Amygdala (tissue), 56 donors: ENCODE data around the gene CD6.
A peak's percentile ranks its signal among the peaks of the same experiment; 100 is the strongest.

ENCODE experiments used
- DNase-seq, 56 donors: peaks; one replicate each; lab custom pipeline; 2025; lab: John Stamatoyannopoulos, UW

CD6 gene, protein sequence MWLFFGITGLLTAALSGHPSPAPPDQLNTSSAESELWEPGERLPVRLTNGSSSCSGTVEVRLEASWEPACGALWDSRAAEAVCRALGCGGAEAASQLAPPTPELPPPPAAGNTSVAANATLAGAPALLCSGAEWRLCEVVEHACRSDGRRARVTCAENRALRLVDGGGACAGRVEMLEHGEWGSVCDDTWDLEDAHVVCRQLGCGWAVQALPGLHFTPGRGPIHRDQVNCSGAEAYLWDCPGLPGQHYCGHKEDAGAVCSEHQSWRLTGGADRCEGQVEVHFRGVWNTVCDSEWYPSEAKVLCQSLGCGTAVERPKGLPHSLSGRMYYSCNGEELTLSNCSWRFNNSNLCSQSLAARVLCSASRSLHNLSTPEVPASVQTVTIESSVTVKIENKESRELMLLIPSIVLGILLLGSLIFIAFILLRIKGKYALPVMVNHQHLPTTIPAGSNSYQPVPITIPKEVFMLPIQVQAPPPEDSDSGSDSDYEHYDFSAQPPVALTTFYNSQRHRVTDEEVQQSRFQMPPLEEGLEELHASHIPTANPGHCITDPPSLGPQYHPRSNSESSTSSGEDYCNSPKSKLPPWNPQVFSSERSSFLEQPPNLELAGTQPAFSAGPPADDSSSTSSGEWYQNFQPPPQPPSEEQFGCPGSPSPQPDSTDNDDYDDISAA

DNA sequence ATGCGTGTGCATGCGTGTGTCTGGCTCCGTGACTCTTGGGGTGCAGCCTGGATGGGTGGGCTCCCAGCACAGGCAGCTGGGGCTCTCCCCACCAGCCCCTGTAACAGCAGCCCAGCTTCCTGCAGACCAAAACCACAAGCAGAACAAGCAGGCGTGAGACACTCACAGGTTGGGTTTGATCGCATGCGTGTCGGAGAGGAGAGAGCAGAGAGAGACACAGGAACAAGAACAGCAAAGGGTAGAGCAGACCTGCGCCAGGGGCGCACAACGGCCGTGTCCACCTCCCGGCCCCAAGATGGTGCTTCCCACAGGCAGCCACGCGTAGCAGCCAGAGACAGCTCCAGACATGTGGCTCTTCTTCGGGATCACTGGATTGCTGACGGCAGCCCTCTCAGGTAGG lies at the start of gene CD6:
Gene CD6 (plus strand): TSS at position 161 of the 400 bp plus-strand sequence. CDS start 186 bp downstream, at position 347.
- DNase-seq, result no peak

DNA sequence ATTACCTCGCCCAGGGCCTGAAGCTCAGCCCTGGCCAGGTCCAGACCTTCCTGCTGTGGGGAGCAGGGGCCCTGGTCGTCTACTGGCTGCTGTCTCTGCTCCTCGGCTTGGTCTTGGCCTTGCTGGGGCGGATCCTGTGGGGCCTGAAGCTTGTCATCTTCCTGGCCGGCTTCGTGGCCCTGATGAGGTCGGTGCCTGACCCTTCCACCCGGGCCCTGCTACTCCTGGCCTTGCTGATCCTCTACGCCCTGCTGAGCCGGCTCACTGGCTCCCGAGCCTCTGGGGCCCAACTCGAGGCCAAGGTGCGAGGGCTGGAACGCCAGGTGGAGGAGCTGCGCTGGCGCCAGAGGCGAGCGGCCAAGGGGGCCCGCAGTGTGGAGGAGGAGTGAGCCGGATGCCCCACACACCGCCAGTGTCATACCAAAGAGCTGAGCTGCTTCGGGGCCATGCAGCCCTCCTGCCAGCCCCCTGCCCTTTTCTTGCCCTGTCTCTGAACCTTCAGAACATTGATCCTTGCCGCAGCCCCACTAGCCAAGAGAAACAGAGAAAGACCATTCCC lies 49.6 kb upstream of the CD6 start:
- no peak for DNase-seq

DNA sequence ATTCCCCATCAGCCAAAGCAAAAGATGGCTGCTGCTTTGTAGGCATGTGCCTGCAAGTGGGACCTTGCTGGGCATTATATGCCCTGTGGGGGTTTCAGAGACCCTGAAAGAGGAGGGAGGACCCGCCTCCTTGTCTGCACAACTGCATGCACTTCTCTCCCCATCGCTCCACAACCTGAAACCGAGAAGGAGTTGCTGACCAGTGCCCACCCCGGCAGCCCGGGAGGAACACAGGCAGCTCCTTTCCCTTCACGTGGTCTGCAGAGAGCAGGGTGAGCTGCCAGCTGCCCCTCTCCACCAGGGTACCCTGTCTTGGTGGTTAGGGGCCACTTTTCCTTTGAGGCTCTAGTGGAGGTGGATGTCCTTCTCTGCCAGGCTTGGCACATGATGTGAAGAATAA lies 48.6 kb upstream of the CD6 start:
- DNase-seq, result no peak

DNA sequence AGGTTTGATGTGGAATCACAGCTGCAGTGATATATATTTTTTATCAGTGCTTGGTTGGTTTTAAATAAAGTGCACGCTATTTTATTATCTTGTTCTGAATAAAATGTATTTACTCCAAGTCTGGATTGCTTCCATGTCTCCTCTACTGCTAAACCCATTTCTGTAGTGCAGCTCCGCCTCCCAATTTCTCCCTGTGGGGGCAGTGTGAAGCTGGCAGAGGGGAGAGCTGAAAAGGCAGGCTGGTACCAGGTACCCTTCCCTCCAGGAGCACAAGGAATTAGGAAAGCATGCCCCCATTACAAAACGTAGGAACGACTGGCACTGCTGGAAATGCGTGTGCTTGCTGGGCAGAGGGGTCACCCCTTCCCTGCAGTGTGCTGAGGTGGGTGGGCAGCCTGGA lies 48.2 kb upstream of the CD6 start:
- peak in 8 of 56 donors; percentile 23 to 58 (median 29) for DNase-seq

DNA sequence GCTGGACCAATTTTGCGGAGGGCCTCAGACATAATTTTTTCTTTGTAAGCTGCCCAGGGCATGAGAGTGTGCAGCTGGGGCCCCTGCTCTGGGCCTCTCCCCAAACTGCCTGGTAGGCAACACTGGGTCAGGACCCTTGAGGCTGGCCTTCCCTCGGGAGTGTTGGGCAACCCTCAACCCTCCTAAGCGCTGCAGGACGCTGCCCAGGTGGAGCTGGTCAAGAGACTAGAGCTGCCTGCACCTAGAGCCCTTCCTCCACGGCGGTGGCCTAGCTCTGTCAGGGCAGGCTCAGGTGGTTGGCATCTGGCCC lies 47.7 kb upstream of the CD6 start:
- no peak for DNase-seq

DNA sequence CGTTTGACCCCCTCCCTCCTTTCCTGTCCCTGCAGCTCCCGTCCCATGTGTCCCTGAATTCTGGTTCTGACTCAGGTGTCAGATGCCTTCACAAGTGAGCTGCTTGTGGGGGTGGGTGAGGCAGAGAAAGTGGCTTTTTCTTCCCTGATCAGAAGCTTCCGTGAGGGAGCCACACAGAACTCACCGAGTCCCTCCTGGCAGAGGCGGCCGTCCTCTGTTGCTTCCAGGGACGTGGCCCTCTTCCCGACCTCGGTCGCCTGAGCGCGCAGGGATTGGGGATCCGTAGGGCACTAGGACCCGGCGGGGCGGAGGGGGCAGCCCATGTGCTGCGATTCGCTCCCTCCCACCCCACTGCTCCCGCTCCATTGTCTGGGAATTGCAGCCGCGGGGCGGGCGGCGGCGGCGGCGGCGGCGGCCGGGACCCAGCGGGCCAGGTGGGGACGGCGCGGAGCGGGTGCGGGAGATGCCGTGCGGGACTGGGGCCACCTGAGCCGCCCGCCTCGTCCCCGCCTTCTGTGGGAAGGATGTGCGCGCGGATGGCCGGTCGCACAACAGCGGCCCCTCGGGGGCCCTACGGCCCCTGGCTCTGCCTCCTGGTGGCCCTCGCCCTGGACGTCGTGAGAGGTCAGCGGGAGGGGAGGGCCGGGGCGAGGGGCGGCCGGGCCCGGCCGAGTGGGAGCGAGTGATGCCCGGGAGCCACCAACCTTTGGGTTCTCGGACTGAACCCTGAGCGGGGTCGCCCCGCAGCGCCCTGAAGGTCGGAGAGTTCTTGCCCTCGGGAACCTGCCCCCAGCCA lies 47.2 kb upstream of the CD6 start, which contains the start of gene TMEM132A:
Gene TMEM132A (plus strand): TSS at position 351 of the 796 bp plus-strand sequence. CDS start 174 bp downstream, at position 525.
- DNase-seq, result peak in 52 of 56 donors; percentile 22 to 86 (median 66)

DNA sequence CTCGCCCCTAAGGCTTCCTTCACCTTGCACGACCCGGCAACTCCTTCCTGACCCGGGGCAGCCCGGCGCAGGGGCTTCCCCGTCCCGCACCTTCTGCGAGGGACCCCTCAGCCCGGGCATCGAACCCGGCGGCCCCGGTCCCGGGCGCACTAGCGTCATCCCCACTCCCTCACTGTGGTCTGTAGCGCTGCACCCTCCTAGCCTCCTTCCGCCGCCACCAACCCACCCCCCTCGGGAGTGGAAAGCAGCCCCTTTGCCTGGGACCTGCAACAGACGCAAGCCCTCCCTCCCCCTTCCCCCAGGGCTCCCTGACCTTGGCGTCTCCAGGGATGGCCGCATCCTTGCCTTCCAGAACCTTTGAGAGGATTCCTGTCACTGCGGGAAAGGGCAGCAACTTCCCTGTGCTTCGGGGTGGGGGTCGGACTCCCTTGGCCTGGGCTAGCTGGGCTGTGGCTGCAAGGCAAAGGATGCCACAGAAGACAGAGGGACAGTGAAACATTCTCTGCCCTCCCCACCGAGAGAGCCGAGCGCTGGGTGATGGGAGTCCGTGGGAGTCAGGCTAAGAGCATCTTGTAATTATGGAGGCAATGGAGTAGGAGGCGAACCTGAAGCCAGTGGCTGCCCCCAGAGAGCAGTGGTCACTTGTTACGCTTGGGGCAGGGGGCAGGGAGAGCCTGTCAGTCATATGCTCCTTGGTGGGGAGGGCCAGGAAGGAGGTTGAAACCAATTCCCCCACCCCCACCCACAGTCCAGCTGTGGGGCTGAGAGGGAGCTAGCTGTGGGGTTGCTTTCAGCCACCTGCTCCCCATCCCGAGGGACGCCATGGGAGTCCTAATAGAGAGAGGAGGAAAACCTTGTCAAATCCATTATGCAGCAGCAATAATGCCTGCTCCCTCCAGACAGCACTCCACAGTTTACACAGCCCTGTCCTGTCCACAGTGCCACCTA lies 46.3 kb upstream of the CD6 start:
- DNase-seq, result peak in 2 of 56 donors; percentile 19 to 26

DNA sequence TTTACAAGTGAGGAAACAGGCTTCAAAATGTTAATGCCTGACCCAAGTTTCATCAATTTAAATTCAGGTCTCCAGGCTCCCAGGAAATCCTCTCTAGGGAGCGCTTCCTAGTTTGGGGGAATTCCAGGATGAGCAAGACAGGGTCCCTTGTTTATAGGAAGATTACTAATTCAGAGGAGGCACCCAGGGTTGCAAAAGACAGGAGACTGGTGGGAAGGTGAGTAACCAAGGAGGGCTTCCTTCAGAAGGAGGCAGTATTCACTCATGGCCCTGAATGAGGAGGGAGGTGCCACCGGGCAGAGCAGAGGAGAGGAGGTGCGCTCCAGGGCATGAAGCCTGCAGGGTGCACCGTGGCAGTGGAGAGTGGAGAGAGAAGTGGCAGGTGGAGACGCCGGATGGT lies 45.6 kb upstream of the CD6 start:
- DNase-seq, result no peak

DNA sequence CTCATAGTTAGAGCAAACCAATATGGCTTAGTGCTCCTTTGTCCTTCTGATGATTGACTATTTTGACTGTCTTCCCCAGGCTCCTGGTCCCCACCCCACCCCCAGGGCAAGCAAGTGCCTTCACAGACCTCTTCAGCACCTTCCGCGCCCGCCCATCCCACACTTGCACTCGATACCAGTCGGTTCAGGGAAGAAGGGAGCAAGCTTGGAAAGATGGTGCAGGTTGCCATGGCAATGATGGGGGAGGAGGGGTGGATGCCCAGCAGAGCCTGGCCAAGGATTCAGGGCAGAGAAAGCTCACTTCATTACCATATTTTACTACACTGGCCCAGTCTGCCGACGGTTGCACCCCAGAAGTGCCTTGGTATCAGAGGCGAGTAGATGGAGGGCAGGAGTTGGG lies 45.0 kb upstream of the CD6 start:
- DNase-seq, result peak in 19 of 56 donors; percentile 19 to 56 (median 39)

DNA sequence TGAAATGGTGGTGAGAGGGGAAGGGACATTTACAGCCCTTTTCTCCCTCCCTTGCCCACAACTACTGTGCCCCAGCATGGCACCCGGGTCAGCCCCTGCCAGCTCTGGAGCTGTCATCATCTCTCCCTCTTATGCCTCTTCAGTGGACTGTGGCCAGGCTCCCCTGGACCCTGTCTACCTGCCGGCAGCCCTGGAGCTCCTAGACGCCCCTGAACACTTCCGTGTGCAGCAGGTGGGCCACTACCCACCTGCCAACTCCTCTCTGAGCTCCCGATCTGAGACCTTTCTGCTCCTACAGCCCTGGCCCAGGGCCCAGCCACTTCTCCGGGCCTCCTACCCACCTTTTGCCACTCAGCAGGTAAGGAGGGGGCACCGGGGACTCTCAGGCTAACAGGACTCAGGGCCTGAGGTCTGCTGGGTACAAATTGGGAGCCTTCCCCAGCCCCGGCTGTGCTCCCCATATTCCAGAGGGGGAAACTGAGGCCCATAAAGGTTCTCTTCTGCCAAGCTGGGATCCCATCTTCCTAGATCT lies 44.4 kb upstream of the CD6 start:
- DNase-seq, result no peak

DNA sequence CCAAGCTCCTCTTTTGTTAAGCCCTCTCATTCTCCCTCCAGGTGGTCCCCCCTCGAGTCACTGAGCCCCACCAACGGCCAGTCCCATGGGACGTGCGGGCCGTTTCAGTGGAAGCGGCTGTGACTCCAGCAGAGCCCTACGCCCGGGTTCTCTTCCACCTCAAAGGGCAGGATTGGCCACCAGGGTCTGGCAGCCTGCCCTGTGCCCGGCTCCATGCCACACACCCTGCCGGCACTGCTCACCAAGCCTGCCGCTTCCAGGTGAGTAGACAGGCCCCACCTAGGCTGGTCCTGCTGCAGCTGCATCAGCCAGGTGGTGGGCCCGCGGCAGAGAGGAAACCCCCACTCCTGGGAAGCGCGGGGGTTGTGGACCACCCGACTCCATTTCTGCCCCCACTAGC lies 43.9 kb upstream of the CD6 start:
- DNase-seq, result no peak

DNA sequence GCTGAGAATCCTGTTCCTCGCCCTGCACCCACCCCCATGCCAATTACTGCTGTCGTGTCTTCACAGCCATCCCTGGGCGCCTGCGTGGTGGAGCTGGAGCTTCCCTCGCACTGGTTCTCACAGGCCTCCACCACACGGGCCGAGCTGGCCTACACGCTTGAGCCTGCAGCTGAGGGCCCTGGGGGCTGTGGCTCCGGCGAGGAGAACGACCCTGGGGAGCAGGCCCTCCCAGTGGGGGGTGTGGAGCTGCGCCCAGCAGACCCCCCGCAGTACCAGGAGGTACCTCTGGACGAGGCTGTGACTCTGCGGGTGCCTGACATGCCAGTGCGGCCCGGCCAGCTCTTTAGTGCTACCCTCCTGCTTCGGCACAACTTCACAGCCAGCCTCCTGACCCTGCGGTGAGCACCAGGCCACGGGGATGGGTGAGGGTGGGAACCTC lies 42.9 kb upstream of the CD6 start:
- peak in 4 of 56 donors; percentile 21 to 29 (median 26) for DNase-seq

DNA sequence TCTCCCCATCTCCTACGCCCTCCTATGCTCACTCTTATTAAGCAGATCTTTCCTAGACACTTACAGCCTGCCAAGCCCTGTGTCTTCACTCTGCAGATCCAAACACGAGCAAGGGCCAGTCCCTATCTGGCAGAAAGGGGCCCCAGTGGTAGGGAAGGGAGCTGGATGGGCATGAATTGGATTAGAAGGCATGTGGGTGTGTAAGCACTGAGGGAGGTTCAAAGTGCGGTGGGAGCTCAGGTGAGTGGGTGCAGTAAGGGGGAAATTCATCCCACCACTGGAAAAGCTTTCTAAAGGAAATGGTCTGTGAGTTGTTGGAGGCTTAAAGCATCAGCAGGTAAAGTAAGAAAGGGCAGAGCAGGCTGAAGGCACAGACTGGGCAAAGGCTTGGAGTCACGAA lies 41.7 kb upstream of the CD6 start:
- DNase-seq, result no peak

DNA sequence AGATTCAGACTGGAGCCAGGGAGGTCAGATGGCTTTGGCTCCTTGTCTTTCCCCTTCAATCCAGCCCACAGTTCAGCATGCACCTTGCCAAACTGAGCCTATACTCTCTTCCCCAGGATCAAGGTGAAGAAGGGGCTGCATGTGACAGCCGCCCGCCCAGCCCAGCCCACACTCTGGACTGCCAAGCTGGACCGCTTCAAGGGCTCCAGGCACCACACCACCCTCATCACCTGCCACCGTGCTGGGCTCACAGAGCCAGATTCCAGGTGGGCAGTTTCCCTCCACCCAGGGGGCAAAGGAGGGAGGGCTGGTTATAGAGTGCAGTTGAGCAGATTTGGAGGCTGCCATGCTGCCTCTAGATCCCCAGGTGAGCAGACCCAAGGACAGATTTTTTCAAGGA lies 41.1 kb upstream of the CD6 start:
- no peak for DNase-seq

DNA sequence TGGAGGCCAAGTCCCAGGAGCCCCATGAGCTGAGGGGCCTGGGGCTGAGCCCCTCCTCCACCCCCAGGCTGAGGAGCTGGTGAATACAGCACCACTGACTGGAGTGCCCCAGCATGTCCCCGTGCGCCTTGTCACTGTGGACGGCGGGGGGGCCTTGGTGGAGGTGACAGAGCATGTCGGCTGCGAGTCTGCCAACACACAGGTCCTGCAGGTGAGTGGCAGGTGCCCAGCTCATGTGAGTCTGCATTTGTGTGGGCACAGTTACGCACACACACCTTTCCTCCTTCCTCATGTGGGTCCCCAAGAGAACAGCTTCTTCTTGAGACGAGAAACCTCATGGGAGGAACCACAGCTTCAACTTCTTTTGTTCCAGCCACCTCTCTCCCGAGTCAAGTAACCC lies 39.6 kb upstream of the CD6 start:
- DNase-seq, result no peak

DNA sequence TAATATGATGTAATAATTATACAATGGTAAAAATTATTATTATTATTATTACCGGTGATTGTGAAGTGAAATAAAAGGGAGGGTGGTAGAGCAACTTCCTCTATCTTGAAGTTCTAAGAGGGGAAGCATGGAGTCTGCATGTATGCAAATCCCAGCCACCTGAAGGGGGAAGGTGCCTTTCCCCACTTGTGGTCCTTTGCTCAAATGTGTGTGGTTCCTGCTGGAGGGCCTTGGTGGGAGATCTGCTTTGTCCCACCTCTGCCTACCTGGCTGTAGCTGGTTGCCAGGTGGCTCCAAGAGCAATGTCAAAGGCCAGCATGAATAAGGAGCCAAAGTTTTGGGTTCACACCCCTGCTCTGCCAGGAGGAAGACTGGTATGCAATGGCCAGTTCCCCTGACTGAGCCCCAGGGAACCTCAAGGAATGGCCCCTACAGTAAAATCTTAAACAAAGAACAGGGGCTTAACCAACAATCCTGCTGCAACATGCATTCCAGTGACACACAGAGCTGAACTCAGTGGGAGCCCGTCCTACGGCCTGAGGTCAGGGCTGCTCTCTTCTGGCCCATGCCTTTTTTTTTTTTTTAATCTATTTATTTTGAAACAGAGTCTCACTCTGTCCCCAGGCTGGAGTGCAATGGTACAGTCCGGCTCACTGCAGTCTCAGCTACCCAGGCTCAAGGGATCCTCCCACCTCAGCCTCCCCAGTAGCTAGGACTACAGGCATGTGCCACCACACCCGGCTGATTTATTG lies 38.7 kb upstream of the CD6 start:
- DNase-seq, result no peak

DNA sequence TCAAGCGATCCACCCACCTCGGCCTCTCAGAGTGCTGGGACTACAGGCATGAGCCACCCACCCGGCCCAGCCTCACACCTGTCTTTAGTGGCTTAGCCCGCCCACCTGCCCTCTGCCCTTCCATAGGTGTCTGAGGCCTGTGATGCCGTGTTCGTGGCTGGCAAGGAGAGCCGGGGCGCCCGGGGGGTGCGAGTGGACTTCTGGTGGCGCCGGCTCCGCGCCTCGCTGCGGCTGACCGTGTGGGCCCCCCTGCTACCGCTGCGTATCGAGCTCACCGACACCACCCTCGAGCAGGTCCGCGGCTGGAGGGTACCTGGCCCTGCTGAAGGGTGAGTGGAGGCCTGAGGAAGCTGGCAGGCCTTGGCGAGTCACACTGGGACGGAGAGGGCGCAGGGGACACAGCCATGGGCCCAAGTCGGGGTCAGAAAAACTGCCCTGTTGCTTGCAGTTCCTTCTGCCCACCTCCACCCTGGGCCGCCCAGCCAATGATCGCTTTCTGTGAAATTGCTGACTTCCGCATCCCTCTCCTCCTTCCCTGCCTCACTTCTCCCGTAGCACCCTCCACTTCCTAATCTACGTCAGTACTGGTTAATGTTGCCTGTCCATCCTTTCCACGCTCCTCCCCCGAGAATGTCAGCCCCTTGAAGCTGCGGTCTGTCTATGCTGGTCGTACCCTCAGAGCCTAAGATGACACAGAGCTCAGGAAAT lies 37.9 kb upstream of the CD6 start:
- DNase-seq, result no peak
